NCI-H2107 treated with DMSO at 0.1 percent for 48 hours (cell line): ENCODE results near the gene ZGPAT.
"Not testable (repeated sequence)": the region's sequence is repeated elsewhere in the genome, so short reads cannot be mapped to it uniquely, and the experiment has no call there.

ENCODE experiments used
- DNase-seq: peaks from one replicate; lab custom pipeline; 2025; ENCODE audit not compliant: unreplicated experiment; lab: John Stamatoyannopoulos, UW

Gene ZGPAT

DNA sequence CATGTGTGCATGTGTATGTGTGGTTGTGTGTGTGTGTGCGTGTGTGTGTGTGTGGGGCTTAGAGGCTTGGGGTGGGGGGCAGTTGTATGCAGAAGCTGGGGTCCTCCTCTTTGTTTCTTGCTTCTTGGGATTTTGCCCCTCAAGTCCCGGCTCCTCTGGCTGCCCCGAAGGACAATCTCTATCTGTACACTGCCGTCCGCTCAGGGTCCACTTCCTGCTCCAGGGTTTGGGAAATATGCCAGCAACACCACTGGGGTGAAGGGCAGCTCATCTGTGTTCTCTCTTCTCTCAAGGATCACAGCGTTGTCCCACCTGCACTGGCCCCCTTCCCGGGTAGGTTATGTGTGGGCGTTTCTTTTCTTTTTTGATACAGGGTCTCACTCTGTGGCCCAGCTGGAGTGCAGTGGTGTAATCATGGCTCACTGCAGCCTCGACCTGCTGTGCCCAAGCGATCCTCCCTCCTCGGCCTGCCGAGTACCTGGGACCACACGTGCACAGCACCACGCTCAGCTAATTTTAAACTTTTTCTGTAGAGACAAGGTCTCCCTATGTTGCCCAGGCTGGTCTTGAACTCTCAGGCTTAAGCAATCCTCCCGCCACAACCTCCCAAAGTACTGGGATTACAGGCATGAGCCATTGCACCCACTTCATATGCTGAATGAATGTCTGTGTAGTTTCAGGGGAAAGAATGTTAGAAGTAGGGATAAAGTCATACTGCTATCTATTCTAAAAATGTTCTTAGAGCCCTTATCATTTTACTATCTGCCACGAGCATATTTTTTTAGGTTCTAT lies 57.4 kb downstream of the ZGPAT start:
- no peak for DNase-seq

DNA sequence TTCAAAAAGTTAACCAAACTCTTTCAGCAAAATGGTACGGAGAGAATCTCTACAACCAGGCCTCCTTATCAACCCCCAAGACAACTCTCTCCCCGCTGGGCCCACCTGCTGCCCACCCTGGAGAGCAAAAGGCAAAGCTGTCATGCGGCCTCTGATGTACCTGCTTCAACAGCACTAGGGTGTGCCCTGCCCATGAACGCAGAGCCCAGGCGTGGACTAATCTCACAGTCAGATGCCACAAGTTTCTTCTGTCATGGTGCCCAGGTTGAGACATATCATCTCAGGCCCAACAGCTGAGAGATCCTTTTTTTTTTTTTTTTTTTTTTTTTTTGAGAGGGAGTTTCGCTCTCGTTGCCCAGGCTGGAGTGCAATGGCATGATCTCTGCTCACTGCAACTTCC lies 58.1 kb downstream of the ZGPAT start:
- no peak for DNase-seq

DNA sequence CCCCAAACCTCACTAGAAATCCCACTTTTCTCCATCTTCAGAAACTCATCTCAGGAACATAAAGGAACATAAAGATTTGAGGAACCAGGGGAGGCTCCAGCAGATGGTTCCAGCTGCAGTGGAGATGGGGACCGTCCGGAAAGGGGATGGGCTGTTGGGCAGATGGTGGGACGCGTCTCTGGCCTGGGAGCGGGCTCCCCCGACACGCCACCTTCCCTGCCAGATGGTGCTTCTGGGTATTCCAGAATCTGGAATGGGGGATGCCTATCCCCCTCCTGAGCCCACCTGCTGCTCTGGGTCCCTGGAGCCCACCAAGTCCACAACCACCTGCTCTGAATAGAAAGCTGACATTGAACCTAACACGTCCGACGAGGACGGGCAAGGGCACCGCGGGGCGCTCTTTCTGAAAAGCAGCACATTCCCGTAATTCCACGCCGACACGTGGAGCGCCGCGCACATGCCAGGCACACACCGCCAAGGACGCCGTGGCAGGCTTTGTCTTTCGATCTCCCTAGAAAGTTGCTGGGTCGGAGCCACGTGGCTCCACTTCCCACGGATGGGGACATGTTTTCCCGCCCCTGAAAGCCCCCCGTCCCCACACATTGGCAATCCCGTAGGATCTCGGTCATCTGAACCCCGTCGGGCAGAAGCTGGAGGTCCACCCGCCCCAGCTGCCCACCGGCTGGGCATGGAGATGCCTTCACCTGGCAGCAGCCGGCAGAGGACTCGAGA lies 59.0 kb downstream of the ZGPAT start:
- no peak for DNase-seq

DNA sequence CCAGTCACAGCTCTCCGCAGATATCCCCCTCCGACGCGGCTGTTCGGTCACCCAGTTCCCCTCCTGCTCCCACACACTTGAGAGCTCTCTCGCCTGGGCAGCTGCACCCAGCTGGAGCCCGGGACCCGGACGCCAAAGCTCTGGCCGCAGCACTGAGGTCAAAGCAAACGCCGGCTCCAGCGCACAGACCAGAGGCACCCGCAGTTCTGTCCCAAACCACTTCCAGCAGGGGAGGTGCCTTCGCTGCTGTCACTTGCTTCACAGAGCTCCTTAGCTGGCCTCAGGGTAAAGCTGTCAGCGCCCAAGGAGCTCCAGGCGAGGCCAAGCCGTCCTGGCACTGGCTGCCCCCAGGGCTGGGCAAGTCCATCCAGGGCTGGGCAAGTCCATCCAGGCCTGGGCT lies 59.6 kb downstream of the ZGPAT start:
- DNase-seq, result no peak

DNA sequence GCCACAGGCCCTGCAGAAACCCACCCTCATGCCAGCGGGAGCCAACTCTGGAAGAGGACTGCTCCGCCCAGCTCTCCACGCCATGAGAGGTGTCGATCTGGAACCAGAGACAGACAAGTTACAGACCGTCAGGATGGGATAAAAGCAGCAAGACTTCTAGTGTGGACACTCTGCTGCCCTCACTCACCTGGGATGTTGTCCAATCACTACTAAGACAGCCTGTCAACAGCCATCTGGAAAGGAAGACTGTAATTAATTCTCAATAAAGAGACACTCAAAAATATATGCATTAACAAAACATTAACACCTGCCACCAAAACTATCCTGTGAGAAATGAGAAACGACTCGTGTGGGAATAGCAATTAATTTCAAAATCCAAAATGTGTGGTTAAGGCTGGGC lies 60.0 kb downstream of the ZGPAT start:
- no peak for DNase-seq

DNA sequence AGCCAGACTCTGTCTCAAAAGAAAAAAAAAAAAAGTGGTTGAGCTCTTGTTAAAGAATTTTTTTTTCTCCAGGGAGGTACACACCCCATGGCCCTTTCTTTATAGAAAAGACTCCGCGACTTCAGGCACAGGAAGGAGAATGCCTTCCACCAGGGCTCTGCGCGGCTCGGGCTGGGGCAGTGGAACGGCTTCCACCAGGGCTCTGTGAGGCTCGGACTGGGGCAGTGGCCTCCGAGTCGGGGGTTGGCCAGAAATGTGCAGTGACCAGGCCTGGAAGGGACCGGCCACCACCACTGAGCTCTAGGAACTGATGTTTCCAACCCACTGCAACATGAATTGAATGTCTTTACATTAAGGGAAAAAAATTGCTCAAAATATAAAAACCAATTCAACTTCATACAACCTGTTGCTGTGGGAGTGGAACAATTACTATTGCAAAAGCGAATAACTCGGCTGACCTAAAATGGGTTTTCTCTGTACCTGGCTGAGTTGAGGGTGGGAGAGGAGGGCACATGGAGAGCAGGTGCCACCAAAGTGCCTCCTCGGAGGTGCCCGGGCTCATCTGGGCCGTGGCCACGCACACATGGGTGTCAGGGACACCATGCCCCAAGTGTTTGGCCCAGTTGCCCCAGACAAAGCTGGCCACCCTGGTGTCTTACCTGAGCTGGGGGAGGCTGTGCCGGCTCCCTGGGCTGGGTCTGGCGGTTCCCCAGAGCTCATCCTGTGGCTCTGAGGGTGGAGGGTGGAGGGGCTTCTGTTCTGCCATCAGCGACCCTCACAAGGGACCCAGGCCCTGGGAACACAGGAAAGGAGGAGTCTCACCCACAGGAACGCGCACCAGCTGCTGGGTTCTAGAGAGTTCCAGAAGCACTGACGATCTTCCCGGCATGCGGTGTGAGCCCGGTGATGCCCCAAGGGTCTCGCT lies 61.0 kb downstream of the ZGPAT start:
- no peak for DNase-seq

DNA sequence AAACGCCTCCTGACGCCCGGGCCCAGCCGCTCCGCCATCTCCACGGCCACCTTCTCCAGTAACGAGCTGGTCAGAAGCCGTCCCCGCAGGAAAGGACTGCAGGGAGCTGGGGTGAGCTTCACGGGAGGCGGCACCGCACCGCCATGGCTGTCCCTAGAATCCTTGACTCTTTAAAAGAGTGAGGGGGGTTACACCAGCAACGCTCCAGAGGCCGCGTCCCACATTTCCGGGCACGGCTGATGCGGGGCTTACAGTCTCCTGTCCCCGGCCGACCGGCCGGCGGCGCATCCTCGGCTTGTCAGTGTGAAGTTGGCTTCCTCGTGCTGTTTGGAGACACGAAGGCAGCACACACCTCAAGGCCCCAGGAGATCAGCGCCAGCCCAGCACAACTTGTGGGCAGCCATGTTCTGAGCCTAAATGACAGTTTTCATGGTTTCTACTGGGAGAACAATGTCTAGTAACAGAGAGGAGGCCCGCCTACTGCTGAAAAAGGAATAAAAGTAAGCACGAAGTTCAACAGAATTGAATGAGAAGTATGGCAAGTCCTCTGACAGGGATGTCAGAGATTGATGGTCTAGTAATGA lies 62.1 kb downstream of the ZGPAT start:
- no peak for DNase-seq

DNA sequence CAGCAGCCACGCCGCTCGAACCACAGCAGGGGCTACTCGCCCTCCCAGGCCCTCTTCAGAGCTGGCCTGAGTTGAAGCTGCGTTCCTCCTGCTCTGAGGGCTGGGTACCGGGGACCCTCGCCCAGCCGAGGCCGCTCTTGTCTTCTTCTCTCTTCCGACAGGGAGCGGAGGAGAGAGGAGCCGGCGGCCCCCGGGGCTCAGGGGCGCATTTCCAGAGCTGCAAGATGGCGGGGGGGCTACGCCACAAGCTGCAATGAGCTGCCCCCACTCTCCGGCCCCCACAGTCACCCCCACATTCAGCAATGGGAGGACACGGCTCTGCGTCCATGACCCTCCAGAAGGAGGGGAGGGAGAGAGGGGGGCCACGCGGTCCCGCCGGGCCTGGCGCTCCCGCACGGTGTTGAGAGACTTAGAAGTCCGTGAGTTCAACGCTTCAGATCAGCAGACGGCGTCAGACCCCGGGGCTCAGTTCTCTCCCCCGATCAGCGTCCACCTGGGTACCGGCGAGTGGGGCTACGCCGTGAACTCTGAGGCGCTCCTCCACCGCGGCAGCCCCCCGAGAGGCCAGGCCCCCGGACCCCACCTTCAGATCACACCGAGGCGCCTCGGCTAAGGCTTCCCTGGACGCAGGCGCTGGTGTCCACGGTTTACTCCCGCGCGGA lies 63.3 kb downstream of the ZGPAT start:
- no peak for DNase-seq

DNA sequence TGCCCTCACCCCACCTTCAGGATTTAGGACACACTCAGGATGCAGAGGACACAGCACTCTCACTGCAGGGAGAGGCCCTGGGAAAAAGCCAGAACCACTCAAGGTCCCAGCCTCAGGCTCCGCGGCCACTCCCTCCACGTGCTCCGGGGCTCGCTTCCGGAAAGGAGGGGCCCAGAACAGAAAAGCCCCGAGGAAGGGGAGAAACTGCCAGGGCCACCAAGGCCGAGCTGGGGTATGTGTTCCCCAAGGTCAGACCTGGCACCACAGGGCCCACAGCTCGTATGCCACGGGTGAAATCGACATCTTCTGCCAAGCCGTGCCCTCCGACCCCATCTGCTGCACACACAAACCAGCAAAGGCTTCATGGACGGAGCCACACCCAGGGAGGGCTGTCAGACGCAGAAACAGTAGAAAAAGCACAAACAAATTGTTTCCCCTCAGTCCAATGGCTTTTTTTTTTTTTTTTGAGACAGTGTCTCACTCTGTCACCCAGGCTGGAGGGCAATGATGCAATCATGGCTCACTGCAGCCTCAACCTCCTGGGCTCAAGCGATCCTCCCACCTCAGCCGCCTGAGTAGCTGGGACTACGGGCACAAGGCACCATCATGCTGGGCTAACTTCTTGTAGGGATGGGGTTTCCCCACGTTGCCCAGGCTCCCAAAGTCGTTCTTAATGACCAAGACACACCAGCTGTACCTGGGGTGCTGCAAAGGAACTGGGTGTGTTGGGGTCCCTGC lies 65.1 kb downstream of the ZGPAT start:
- DNase-seq, result no peak

DNA sequence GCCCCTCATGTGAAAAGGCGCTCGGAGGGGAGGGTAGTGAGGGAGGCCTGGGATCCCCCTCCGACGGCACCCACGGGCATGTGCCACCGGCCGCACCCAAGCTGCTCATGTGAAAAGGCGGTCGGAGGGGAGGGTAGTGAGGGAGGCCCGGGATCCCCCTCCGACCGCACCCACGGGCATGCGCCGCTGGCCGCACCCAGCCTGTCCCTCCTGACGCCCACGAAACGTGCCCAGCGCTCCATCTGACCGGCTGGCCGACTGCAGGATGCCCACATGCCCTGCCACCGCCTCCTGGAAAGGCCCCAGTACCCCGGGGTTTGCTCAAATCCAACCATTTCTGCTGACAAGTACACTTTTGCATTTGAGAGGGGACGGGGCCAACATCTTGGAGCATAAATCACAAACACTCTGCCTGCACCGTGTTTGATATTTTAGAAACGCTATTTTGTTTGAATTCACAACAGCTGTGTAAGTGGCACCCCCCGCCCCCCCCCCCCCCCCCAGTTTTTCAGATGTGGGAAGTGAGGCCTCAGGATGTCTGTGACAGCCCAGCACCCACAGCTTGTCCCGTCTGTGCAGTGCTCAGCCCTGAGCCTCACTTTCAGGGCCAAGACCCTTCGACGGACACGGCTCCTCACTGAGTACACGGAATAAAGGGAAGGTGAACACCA lies 65.9 kb downstream of the ZGPAT start:
- no peak for DNase-seq

DNA sequence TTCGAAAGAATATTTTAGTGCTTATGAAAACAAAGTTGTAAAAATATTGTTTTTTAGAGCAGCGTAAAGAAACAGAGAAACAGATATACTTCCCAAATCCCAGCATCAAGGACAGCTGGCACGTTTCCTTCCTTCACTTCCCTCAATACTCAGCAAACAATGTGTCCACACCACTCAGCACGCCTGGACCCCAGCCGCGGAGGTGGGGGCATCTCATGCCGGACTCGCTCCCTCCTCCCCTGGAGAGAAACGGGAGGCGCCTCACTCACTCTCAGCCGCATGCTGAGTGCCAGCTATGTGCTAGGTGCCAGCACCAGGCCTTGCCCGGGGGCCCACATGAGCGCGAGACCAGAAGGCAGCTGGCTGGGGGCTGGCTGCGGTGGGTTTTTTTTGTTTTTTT lies 66.5 kb downstream of the ZGPAT start:
- DNase-seq, result no peak

DNA sequence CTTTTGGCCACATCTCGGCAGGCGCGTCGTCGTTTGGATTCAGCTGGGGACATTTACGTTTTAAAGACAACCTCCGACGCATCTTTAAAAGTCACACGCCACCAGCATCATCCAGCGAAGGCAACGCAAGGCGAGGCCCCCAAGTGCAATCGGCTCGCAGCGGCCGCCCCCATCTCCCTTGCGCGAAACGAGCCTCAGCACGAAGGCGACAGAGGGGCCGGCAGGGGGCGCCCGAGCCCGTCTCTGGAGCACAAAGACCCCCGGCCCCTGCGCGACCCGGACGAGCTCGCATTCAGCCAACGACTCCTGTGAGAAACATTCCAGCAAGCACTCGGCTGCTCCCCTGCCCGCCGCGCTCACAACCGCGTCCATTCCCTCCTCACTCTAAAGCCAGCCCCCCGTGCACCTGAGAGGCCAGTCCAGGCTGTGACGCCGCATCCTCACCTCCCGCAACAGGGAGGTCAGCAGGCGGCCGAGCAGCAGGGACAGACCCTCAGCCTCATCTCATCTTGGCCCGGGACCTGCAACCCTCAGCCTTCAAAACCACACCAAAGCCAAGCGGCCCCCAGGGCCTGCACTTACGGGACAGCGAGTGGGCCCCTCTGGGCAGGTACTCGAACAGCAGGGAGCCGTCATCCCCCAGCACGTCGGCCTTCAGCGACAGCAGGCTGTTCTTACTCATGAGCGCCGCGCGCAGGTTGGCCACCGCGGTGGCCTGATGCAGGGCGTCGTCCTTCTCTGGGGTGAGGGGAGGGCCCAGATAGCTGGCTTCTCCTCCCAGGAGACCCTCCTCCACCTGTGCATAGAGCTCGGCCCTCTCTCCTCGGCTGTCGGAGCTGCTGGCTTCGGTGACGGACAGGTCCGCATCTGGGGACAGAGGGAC lies 67.5 kb downstream of the ZGPAT start:
- DNase-seq, result no peak

DNA sequence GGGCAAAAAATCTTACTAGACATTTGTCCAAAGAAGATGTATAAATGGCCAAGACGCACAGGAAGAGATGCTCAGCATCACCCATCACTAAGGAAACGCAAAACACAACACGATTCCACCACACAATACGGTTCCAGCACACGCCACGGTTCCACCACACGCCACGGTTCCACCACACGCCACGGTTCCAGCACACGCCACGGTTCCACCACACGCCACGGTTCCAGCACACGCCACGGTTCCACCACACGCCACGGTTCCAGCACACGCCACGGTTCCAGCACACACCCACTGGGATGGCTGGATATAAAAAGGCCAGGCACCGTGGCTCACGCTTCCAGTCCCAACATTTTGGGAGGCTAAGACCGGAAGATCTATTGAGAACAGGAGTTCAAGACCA lies 69.0 kb downstream of the ZGPAT start:
- not testable (repeated sequence) for DNase-seq

DNA sequence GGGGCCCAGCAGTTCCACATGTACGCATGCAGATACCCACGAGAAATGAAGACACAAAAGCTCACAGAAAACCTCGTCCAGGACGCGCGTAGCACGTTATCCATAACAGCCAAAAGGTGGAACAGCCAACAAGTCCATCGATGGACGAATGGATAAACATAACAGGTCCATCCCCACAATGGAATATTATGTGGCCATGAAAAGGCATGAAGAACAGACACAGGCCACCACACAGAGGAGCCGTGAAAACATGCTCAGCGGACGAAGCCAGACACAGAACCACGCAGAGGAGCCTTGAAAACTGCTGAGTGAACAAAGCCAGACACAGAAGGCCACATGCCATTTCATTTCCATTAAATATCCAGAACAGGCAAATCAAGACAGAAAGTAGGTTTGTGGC lies 69.8 kb downstream of the ZGPAT start:
- no peak for DNase-seq

DNA sequence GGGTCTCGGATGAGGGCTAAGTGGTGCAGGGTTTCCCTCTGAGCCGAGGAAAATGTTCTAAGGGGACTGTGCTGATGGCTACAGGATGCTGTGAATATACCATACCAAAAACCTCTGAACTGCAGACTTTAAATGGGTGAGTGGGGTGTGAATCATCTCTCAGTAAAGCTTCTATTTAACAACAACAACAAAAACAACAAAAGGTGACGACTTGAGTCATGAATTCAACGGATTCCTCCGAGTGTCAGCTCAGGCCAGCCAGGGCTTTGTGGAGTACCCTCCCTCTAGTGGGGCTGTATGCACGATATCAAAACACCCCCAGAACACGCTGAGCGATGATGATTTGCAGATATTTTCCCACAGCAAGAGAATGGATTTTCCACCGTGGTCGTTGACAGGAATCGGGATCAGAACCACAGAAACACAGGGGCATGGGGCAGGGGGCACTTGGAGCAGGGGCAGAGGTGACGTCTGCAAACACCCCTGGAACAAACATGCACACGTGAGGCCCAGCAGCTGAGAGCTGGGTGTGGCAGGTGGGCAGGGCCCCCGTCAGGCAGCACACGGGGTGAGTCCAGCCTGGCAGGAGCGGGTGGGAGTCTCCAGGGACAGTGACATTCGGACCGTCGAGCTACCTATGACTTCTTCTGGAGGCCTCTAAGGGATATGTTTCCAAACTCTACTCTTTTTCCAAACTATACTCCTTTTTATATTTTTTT lies 70.4 kb downstream of the ZGPAT start:
- no peak for DNase-seq

DNA sequence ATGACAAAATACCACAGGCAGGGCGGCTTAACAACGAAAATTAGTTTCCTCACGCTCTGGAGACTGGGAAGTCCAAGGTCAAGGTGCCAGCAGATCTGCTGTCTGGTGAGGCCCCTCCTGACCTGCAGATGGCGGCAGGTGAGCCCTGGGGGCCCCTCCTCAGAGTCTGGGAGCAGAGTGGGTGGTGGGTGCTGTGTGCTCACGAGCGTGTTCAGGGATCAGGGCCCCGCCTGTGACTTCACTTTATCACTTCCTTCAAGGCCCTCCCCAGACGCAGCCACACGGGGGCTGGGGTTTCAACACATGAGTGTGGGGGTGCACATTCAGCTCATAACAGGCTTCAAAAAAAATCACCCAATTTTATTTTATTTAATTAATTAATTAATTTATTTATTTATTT lies 71.0 kb downstream of the ZGPAT start:
- no peak for DNase-seq

DNA sequence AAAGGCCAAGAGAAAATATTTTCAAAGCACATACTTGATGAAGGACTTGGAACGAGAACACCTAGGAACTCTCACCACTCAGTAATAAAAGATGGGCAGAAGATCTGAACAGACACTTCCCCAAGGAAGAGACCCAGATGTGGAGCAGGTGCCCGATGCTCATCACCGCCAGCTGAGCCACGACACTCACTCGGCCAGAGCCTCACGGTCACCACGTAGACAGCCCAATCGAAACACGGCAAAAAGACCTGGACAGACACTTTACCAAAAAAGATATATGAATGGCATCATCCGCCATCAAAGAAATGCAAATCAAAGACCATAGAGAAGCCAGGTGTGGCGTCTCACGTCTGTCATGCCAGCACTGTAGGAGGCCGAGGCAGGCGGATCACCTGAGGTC lies 73.3 kb downstream of the ZGPAT start:
- DNase-seq, result no peak

DNA sequence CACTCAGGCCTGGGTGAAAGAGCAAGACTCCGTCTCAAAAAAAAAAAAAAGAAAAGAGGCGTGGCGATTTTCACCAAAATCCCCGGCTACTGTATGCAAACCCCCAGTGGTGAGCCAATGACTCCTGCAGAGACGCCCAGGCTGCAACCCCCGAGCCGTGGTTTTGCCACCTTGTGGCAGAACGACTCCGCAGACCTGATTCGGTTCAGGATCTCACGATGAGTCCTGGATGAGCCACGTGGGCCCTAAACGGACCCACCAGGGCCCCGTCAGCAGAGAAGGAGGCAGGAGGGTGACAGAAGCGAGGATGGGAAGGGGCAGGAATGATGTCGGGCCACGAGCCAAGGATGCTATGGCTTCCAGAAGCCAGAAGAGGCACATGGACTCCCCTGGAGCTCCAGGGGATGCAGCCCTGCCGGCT lies 74.2 kb downstream of the ZGPAT start:
- DNase-seq, result no peak
